Liver (tissue), 9 donors: ENCODE data around the gene TSTD1. TPM values are rescaled to one million over a fixed set of nuclear protein-coding genes. Genes with fewer than 3 reads are reported as not detected.

Experiments
- DNase-seq: peaks from one replicate; pipeline ENCODE4 v3.0.0-alpha.2; 2017; ENCODE audit warnings: low spot score
- H3K27ac ChIP-seq, 2 donors: one replicate each; pipeline ENCODE4 v1.7.0; 2013; ENCODE audit warnings: inconsistent platforms in 2 of 2, low read length in 2 of 2, control low read depth in 1 of 2, low read depth in 1 of 2, mild to moderate bottlenecking in 1 of 2
- H3K27me3 ChIP-seq, 4 donors: one replicate each; pipeline versions ENCODE4 v1.6.1 to v1.7.0; 2013; ENCODE audit warnings: low read length in 3 of 4, inconsistent platforms in 1 of 4, mild to moderate bottlenecking in 1 of 4, moderate library complexity in 1 of 4; ENCODE audit not compliant: control insufficient read depth in 4 of 4, insufficient read depth in 4 of 4
- H3K36me3 ChIP-seq, 4 donors: one replicate each; pipeline versions ENCODE4 v1.6.1 to v1.7.0; 2013; ENCODE audit warnings: low read length in 3 of 4, mild to moderate bottlenecking in 3 of 4, low read depth in 1 of 4, moderate library complexity in 1 of 4; ENCODE audit not compliant: control insufficient read depth in 4 of 4, insufficient read depth in 3 of 4
- H3K4me1 ChIP-seq, 4 donors: one replicate each; pipeline versions ENCODE4 v1.6.1 to v1.7.0; 2013; ENCODE audit warnings: low read length in 3 of 4, mild to moderate bottlenecking in 3 of 4, moderate library complexity in 1 of 4; ENCODE audit not compliant: control insufficient read depth in 4 of 4, insufficient read depth in 4 of 4
- H3K4me3 ChIP-seq, 3 donors: one replicate each; pipeline versions ENCODE4 v1.6.1 to v1.7.0; 2013; ENCODE audit warnings: low read length in 3 of 3, control low read depth in 1 of 3, low read depth in 1 of 3, mild to moderate bottlenecking in 1 of 3
- H3K9ac ChIP-seq, 2 donors: one replicate each; pipeline ENCODE4 v1.7.0; 2013; ENCODE audit warnings: low read length in 2 of 2, mild to moderate bottlenecking in 2 of 2, moderate library complexity in 2 of 2, control low read depth in 1 of 2, low read depth in 1 of 2
- H3K9me3 ChIP-seq, 4 donors: one replicate each; pipeline versions ENCODE4 v1.6.1 to v1.7.0; 2013; ENCODE audit warnings: low read length in 3 of 4; ENCODE audit not compliant: control insufficient read depth in 4 of 4
- EGR1 ChIP-seq, 2 donors: IDR thresholded peaks; 2 replicates each; pipeline ENCODE4 v1.6.1; 2016 to 2018; ENCODE audit warnings: antibody characterized with exemption in 2 of 2, low read depth in 2 of 2
- FOXA1 ChIP-seq: IDR thresholded peaks from 2 replicates; pipeline ENCODE4 v1.6.1; 2016; ENCODE audit warnings: antibody characterized with exemption
- FOXA2 ChIP-seq: IDR thresholded peaks from 2 replicates; pipeline ENCODE4 v1.6.1; 2016; ENCODE audit warnings: antibody characterized with exemption
- GABPA ChIP-seq, 2 donors: IDR thresholded peaks in 1 of 2; conservative IDR thresholded peaks in 1 of 2; 2 replicates each; pipeline ENCODE4 v1.6.1; 2016; ENCODE audit warnings: antibody characterized with exemption in 2 of 2, mild to moderate bottlenecking in 1 of 2, moderate library complexity in 1 of 2
- HNF4A ChIP-seq, 2 donors: conservative IDR thresholded peaks; 2 replicates each; pipeline ENCODE4 v1.6.1; 2016; ENCODE audit warnings: antibody characterized with exemption in 2 of 2, mild to moderate bottlenecking in 2 of 2
- HNF4G ChIP-seq: IDR thresholded peaks from 2 replicates; pipeline ENCODE4 v1.6.1; 2016; ENCODE audit warnings: antibody characterized with exemption
- JUND ChIP-seq, 2 donors: IDR thresholded peaks; 2 replicates each; pipeline ENCODE4 v1.6.1; 2016; ENCODE audit warnings: antibody characterized with exemption in 2 of 2
- NR2F2 ChIP-seq: IDR thresholded peaks from 2 replicates; pipeline ENCODE4 v1.6.1; 2016; ENCODE audit warnings: antibody characterized with exemption
- RAD21 ChIP-seq, 2 donors: IDR thresholded peaks; 2 replicates each; pipeline ENCODE4 v1.6.1; 2016; ENCODE audit warnings: antibody characterized with exemption in 2 of 2, mild to moderate bottlenecking in 2 of 2
- RXRA ChIP-seq, 2 donors: IDR thresholded peaks; 2 replicates each; pipeline ENCODE4 v1.6.1; 2017 to 2018; ENCODE audit warnings: antibody characterized with exemption in 2 of 2, mild to moderate bottlenecking in 1 of 2
- SP1 ChIP-seq: IDR thresholded peaks from 2 replicates; pipeline ENCODE4 v1.6.1; 2018; ENCODE audit warnings: antibody characterized with exemption, mild to moderate bottlenecking
- TAF1 ChIP-seq: conservative IDR thresholded peaks from 2 replicates; pipeline ENCODE4 v1.6.1; 2016; ENCODE audit warnings: antibody characterized with exemption, mild to moderate bottlenecking
- YY1 ChIP-seq: IDR thresholded peaks from 2 replicates; pipeline ENCODE4 v1.6.1; 2016; ENCODE audit warnings: antibody characterized with exemption, mild to moderate bottlenecking
- ZBTB33 ChIP-seq: IDR thresholded peaks from 2 replicates; pipeline ENCODE4 v1.6.1; 2016; ENCODE audit warnings: antibody characterized with exemption
- WGBS: extraction: QIAGEN DNeasy Blood & Tissue Kit; methylation state at CpG from one replicate; pipeline ENCODE4 v1.1.7; 2013; 5-methylcytosine and 5-hydroxymethylcytosine counted together
- polyA plus RNA-seq, 2 donors: library from polyadenylated mRNA; stranded (reverse) in 1 of 2; unstranded in 1 of 2; fragments of 200-250 nt in 1 of 2; fragments of >200 nt in 1 of 2; fragmentation: Nextera tagmentation in 1 of 2; extraction: Ambion mirVana in 1 of 2; gene quantifications; one replicate each; pipeline versions ENCODE4 v1.2.1 to v1.2.3, GENCODE V29; 2013 to 2015
- total RNA-seq, 2 donors: library from RNA; depleted of rRNA; stranded (reverse); fragments of >200 nt; gene quantifications; one replicate each; pipeline ENCODE4 v1.2.3, GENCODE V29; 2014
- TF ChIP-seq, protein P1 (sequence below): IDR thresholded peaks from 2 replicates; pipeline ENCODE4 v1.6.1; 2016; ENCODE audit warnings: antibody characterized with exemption
- TF ChIP-seq, protein P2 (sequence below): fragments of 150-350 bp; IDR thresholded peaks from 2 replicates; pipeline ENCODE4 v1.5.1; 2017; ENCODE audit warnings: improper control_type of control experiment, low read depth, low read length; ENCODE audit not compliant: missing input control
- TF ChIP-seq, protein P3 (sequence below): IDR thresholded peaks from 2 replicates; pipeline ENCODE4 v1.6.1; 2016; ENCODE audit warnings: antibody characterized with exemption, mild to moderate bottlenecking
- TF ChIP-seq, protein P4 (sequence below): IDR thresholded peaks from 2 replicates; pipeline ENCODE4 v1.6.1; 2016; ENCODE audit warnings: antibody characterized with exemption
- donor health status: healthy.
- donor health status: healthy.
- donor health status: healthy.
- donor health status: healthy.
- donor health status: healthy.

The TSTD1 gene
- total and polyA plus RNA-seq, 4 donors: 10.9 to 67.5 (median 34.8) TPM

DNA sequence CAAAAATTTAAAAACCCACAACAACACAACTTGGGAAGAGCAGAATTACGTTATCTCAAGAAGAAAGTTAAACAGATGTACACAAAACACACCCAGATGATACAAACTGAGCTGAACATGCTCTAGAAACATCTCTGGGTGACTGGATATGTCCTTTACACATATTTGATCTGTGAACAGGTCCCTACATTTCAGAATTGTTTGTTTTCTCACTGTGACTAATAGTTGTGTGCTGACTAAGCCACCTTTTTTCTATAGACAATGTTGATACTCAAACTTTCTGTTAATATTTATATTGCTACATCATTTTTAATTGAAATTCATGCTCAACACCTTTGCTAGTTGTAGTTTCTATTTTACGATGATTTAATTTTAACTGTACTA lies 16.8 kb downstream of the TSTD1 start:
- peak in 1 of 2 donors; percentile 11 for TF ChIP-seq JUND (IDR thresholded peaks at IDR 0.05)
- TF ChIP-seq RAD21 (IDR thresholded peaks at IDR 0.05): no peak
- TF ChIP-seq ZBTB33: peak; percentile 8
- no peak for TF ChIP-seq HNF4A (conservative IDR thresholded peaks at IDR 0.05)
- no peak for TF ChIP-seq RXRA (IDR thresholded peaks at IDR 0.05)
- H3K9ac ChIP-seq: no peak overlapping the region
- H3K27ac ChIP-seq: peak overlapping the region; percentile 82 to 92
- H3K4me3 ChIP-seq: no peak overlapping the region
- no peaks in the 10 kb centered on the region for H3K36me3 ChIP-seq
- H3K9me3 ChIP-seq: no peaks in the 10 kb centered on the region
- H3K27me3 ChIP-seq: no peaks in the 10 kb centered on the region
- DNase-seq: no peak
- H3K4me1 ChIP-seq: peaks cover 11 to 32% (median 18%) of the 10 kb centered on the region in 4 donors
- WGBS: 85% methylated on average over 2 of the region's 2 CpGs

GRCh38 chr1:161021165-161021969 lies 17.4 kb downstream of the TSTD1 start:
- Histone ChIP-seq H3K9ac (peak overlapping the region; percentile 68 to 97), H3K4me1 (peaks cover 11 to 32% (median 18%) of the 10 kb centered on the region in 4 donors), H3K36me3 (no peaks in the 10 kb centered on the region), H3K27ac (peak overlapping the region; percentile 82 to 92), H3K9me3 (no peaks in the 10 kb centered on the region), H3K4me3 (peak overlapping the region; percentile 62 to 92 (median 74)), H3K27me3 (no peaks in the 10 kb centered on the region)
- TF ChIP-seq, protein P1, sequence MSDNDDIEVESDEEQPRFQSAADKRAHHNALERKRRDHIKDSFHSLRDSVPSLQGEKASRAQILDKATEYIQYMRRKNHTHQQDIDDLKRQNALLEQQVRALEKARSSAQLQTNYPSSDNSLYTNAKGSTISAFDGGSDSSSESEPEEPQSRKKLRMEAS: no peak
- no peak for TF ChIP-seq FOXA1
- peak in 1 of 2 donors; percentile 24 for TF ChIP-seq EGR1 (IDR thresholded peaks at IDR 0.05; ENCODE audit: low read depth in 2 of 2)
- TF ChIP-seq JUND (IDR thresholded peaks at IDR 0.05): peak in 1 of 2 donors; percentile 28
- TF ChIP-seq, protein P2, sequence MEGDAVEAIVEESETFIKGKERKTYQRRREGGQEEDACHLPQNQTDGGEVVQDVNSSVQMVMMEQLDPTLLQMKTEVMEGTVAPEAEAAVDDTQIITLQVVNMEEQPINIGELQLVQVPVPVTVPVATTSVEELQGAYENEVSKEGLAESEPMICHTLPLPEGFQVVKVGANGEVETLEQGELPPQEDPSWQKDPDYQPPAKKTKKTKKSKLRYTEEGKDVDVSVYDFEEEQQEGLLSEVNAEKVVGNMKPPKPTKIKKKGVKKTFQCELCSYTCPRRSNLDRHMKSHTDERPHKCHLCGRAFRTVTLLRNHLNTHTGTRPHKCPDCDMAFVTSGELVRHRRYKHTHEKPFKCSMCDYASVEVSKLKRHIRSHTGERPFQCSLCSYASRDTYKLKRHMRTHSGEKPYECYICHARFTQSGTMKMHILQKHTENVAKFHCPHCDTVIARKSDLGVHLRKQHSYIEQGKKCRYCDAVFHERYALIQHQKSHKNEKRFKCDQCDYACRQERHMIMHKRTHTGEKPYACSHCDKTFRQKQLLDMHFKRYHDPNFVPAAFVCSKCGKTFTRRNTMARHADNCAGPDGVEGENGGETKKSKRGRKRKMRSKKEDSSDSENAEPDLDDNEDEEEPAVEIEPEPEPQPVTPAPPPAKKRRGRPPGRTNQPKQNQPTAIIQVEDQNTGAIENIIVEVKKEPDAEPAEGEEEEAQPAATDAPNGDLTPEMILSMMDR: no peak
- no peak for TF ChIP-seq FOXA2
- no peak for TF ChIP-seq RAD21 (IDR thresholded peaks at IDR 0.05)
- TF ChIP-seq ZBTB33: peak; percentile 18
- peak; percentile 26 to 36 for TF ChIP-seq RXRA (IDR thresholded peaks at IDR 0.05)
- TF ChIP-seq NR2F2: no peak
- peak in 1 of 2 donors; percentile 38 for TF ChIP-seq HNF4A (conservative IDR thresholded peaks at IDR 0.05)
- TF ChIP-seq, protein P3, sequence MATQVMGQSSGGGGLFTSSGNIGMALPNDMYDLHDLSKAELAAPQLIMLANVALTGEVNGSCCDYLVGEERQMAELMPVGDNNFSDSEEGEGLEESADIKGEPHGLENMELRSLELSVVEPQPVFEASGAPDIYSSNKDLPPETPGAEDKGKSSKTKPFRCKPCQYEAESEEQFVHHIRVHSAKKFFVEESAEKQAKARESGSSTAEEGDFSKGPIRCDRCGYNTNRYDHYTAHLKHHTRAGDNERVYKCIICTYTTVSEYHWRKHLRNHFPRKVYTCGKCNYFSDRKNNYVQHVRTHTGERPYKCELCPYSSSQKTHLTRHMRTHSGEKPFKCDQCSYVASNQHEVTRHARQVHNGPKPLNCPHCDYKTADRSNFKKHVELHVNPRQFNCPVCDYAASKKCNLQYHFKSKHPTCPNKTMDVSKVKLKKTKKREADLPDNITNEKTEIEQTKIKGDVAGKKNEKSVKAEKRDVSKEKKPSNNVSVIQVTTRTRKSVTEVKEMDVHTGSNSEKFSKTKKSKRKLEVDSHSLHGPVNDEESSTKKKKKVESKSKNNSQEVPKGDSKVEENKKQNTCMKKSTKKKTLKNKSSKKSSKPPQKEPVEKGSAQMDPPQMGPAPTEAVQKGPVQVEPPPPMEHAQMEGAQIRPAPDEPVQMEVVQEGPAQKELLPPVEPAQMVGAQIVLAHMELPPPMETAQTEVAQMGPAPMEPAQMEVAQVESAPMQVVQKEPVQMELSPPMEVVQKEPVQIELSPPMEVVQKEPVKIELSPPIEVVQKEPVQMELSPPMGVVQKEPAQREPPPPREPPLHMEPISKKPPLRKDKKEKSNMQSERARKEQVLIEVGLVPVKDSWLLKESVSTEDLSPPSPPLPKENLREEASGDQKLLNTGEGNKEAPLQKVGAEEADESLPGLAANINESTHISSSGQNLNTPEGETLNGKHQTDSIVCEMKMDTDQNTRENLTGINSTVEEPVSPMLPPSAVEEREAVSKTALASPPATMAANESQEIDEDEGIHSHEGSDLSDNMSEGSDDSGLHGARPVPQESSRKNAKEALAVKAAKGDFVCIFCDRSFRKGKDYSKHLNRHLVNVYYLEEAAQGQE: peak; percentile 86
- TF ChIP-seq SP1: peak; percentile 86
- peak; percentile 69 for TF ChIP-seq YY1
- TF ChIP-seq GABPA (IDR thresholded peaks at IDR 0.05 in 1 of 2, conservative IDR thresholded peaks at IDR 0.05 in 1 of 2): peak in 1 of 2 donors; percentile 47
- TF ChIP-seq, protein P4, sequence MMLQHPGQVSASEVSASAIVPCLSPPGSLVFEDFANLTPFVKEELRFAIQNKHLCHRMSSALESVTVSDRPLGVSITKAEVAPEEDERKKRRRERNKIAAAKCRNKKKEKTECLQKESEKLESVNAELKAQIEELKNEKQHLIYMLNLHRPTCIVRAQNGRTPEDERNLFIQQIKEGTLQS: no peak
- no peak for TF ChIP-seq HNF4G
- TF ChIP-seq TAF1: peak; percentile 82
- DNase-seq: peak; percentile 93
- 13% methylated on average over 34 of the region's 34 CpGs for WGBS
